Left lung (tissue), 10 donors: ENCODE data around the gene KPNA3. TPM values are rescaled to one million over a fixed set of nuclear protein-coding genes. Genes with fewer than 3 reads are reported as not detected.

Experiments
- ATAC-seq: fragments of 200-7000 bp; cut with Tn5 transposase; one replicate; pipeline ENCODE4 v1.9.1; 2020; ENCODE audit warnings: moderate library complexity
- DNase-seq, 4 donors: peaks; one replicate each; pipeline ENCODE4 v3.0.0-alpha.2; 2013 to 2020
- H3K27ac ChIP-seq, 2 donors: fragments of 200-600 bp; sonication (generic) in 1 of 2; one replicate each; pipeline versions ENCODE4 v1.5.0 to v1.8.0; 2020 to 2021
- H3K27me3 ChIP-seq, 2 donors: fragments of 200-600 bp; sonication (generic) in 1 of 2; one replicate each; pipeline versions ENCODE4 v1.5.0 to v1.8.0; 2020 to 2021
- H3K36me3 ChIP-seq, 2 donors: fragments of 200-600 bp; sonication (generic) in 1 of 2; one replicate each; pipeline versions ENCODE4 v1.5.0 to v1.8.0; 2020 to 2021
- H3K4me1 ChIP-seq, 2 donors: fragments of 200-600 bp; one replicate each; pipeline ENCODE4 v1.8.0; 2021
- H3K4me3 ChIP-seq, 2 donors: fragments of 200-600 bp; sonication (generic) in 1 of 2; one replicate each; pipeline versions ENCODE4 v1.5.0 to v1.8.0; 2020 to 2021; ENCODE audit warnings: mild to moderate bottlenecking in 1 of 2
- H3K9me3 ChIP-seq, 2 donors: fragments of 200-600 bp; sonication (generic) in 1 of 2; one replicate each; pipeline versions ENCODE4 v1.5.0 to v1.8.0; 2020 to 2021
- intact Hi-C, 2 donors: fragments of 100-400 bp; cut with DNase I; formaldehyde crosslinking; loops; one replicate each; pipeline versions ENCODE4 v1.11.2 to v1.14.2; 2022
- polyA plus RNA-seq, 6 donors: library from polyadenylated mRNA; unstranded; fragments of 120-200 nt; gene quantifications; one replicate each; pipeline ENCODE4 v1.2.1, GENCODE V29; 2013; ENCODE audit not compliant: insufficient read length in 6 of 6
- total RNA-seq, 2 donors: library from RNA; stranded (reverse); fragmentation: NEBNext Ultra II Directional; extraction: Animal tissue kit (Norgen Biotek cat#: 25700); gene quantifications; one replicate each; pipeline ENCODE4 v1.2.1, GENCODE V29; 2021
- TF ChIP-seq, protein P1 (sequence below), 2 donors: fragments of 200-600 bp; sonication (generic) in 1 of 2; IDR thresholded peaks; one replicate each; pipeline versions ENCODE4 v1.5.0 to v1.8.0; 2021; ENCODE audit warnings: antibody characterized with exemption in 2 of 2
- donor health status: DM: no; HTN: yes; CAD: no.
- donor health status: DM: no; HTN: no; CAD: no.

The KPNA3 gene
- total and polyA plus RNA-seq, 8 donors, result 31.5 to 42.0 (median 38.3) TPM

GRCh38 chr13:49791711-49792549 is 552 bp downstream of the KPNA3 start:
- DNase-seq (peak in 3 of 4 donors; percentile 39 to 92 (median 49)), ATAC-seq (peak; percentile 21)
- no peaks in the 10 kb centered on the region for H3K36me3 ChIP-seq
- H3K4me3 ChIP-seq, result peak overlapping the region; percentile 94 to 95
- TF ChIP-seq, protein P1, sequence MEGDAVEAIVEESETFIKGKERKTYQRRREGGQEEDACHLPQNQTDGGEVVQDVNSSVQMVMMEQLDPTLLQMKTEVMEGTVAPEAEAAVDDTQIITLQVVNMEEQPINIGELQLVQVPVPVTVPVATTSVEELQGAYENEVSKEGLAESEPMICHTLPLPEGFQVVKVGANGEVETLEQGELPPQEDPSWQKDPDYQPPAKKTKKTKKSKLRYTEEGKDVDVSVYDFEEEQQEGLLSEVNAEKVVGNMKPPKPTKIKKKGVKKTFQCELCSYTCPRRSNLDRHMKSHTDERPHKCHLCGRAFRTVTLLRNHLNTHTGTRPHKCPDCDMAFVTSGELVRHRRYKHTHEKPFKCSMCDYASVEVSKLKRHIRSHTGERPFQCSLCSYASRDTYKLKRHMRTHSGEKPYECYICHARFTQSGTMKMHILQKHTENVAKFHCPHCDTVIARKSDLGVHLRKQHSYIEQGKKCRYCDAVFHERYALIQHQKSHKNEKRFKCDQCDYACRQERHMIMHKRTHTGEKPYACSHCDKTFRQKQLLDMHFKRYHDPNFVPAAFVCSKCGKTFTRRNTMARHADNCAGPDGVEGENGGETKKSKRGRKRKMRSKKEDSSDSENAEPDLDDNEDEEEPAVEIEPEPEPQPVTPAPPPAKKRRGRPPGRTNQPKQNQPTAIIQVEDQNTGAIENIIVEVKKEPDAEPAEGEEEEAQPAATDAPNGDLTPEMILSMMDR (IDR thresholded peaks at IDR 0.05), result no peak
- peak overlapping the region; percentile 96 to 97 for H3K27ac ChIP-seq
- peaks cover 12 to 42% of the 10 kb centered on the region in 2 donors for H3K4me1 ChIP-seq
- H3K9me3 ChIP-seq, result no peaks in the 10 kb centered on the region
- no peaks in the 10 kb centered on the region for H3K27me3 ChIP-seq
- intact Hi-C loops, result no loop called here

GRCh38 chr13:49791315-49791710 is 1.2 kb downstream of the KPNA3 start:
- Histone ChIP-seq H3K36me3 (no peaks in the 10 kb centered on the region), H3K27me3 (no peaks in the 10 kb centered on the region), H3K4me1 (peaks cover 12 to 46% of the 10 kb centered on the region in 2 donors), H3K27ac (peak overlapping the region; percentile 96 to 97), H3K9me3 (no peaks in the 10 kb centered on the region), H3K4me3 (peak overlapping the region; percentile 94 to 95)
- TF ChIP-seq, protein P1 (IDR thresholded peaks at IDR 0.05), result no peak
- peak; percentile 36 for ATAC-seq
- DNase-seq, result peak in 2 of 4 donors; percentile 16 to 43
- intact Hi-C loops, result no loop called here

GRCh38 chr13:49789968-49790367 is 2.5 kb downstream of the KPNA3 start:
- no peak for ATAC-seq
- no peak overlapping the region for H3K27ac ChIP-seq
- H3K36me3 ChIP-seq, result no peaks in the 10 kb centered on the region
- peaks cover 12 to 46% of the 10 kb centered on the region in 2 donors for H3K4me1 ChIP-seq
- TF ChIP-seq, protein P1 (IDR thresholded peaks at IDR 0.05), result no peak
- H3K4me3 ChIP-seq, result no peak overlapping the region
- DNase-seq, result no peak
- intact Hi-C loops, result no loop called here
- H3K9me3 ChIP-seq, result no peaks in the 10 kb centered on the region
- H3K27me3 ChIP-seq, result no peaks in the 10 kb centered on the region

DNA sequence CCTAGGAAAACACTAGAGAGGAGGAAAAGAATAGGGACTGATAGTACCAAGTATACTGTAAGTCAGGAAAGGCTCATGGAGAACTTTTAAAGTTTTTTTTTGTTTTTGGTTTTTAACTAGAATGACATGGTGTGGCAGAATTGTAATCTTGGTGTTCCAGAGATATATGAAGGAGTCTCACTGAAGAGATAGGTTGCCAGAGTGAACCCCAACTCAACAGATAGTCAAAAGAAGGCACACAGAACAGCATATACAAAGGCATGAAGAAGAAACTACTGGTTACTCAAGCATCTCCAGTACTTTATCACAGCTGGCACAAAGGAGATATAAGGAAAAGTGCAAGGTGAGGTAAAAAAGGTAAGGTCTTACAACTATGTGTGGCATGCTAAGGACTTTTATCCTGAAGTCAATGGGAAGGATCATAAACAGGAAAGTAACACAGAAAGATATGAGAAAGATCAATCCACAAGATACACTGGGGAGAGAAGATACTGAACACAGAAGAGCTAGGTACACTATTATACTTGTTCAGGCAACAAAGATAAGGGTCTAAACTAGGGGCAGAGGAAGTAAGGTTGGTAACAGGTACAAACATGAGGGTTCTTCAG is 6.0 kb downstream of the KPNA3 start:
- Histone ChIP-seq H3K27me3 (no peaks in the 10 kb centered on the region), H3K9me3 (no peaks in the 10 kb centered on the region), H3K4me3 (no peak overlapping the region), H3K27ac (no peak overlapping the region), H3K4me1 (peaks cover 12 to 38% of the 10 kb centered on the region in 2 donors), H3K36me3 (no peaks in the 10 kb centered on the region)
- intact Hi-C loops, result no loop called here
- TF ChIP-seq, protein P1 (IDR thresholded peaks at IDR 0.05), result no peak
- DNase-seq (no peak), ATAC-seq (no peak)

DNA sequence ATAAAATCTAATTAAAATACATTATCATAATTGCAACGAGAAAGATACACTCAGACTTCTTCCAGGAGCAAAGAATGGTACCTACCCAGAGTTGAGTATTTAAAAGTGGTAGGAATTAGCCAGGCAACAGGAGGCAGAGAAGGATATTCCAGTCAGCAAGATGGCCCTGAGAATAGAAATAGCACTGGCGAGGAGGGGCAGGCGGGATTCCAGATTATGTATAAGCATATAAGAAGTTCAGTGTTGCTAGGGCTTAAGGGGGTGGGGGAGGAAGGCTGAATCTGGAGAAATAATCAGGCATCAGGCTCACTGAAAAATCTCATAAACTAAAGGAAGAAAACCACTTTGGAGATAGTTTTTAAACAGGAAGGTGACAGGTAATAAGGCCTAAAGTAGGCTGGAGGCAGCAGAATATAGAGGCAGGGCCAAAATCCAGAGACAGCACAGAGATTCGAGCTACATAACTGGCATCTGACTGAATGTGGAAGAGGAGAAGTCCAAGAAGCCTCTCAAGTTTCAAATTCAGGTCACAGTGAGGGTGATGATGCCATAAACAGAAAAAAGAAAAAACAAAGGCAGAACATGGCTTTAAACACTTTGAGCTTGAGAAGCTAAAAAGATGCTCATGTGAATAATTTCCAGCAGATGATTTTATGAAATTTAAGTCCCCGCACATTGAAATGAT is 7.5 kb downstream of the KPNA3 start:
- Histone ChIP-seq H3K9me3 (no peaks in the 10 kb centered on the region), H3K4me1 (peaks cover 2 to 24% of the 10 kb centered on the region in 2 donors), H3K4me3 (no peak overlapping the region), H3K27ac (no peak overlapping the region), H3K27me3 (no peaks in the 10 kb centered on the region), H3K36me3 (no peaks in the 10 kb centered on the region)
- TF ChIP-seq, protein P1 (IDR thresholded peaks at IDR 0.05), result no peak
- ATAC-seq (no peak), DNase-seq (no peak)
- intact Hi-C loops, result no loop called here
